ENCODE data around the gene CD38.

CD38 gene

DNA sequence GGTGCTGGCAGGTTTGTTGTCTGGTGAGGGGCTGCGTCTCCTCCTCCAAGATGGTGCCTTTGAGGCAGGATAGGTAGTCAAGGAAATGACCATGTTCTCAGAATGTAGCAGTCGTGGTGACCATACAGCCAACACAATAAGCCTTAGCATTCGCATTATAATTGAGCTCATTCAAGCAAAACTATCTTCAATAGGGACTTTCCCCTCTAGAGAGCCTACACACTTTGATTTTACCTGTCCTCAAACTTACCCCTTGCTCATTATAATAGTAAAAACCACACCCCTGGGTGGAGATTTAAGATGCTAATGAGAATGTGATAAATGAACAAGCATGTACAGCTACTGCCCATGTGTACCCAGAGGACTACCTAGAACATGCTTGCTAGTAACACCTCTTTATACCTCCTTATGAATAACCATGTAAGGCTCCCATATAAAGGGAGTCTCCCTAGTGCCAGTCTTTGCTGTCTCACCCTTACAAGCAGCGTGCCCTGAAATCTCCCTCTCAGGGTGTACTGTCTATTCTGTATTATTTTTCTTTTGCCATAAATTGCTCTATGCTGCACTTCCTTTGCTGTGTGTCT lies 112.2 kb downstream of the CD38 start:
- TF ChIP-seq, protein P1, sequence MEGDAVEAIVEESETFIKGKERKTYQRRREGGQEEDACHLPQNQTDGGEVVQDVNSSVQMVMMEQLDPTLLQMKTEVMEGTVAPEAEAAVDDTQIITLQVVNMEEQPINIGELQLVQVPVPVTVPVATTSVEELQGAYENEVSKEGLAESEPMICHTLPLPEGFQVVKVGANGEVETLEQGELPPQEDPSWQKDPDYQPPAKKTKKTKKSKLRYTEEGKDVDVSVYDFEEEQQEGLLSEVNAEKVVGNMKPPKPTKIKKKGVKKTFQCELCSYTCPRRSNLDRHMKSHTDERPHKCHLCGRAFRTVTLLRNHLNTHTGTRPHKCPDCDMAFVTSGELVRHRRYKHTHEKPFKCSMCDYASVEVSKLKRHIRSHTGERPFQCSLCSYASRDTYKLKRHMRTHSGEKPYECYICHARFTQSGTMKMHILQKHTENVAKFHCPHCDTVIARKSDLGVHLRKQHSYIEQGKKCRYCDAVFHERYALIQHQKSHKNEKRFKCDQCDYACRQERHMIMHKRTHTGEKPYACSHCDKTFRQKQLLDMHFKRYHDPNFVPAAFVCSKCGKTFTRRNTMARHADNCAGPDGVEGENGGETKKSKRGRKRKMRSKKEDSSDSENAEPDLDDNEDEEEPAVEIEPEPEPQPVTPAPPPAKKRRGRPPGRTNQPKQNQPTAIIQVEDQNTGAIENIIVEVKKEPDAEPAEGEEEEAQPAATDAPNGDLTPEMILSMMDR (IDR thresholded peaks at IDR 0.05; ENCODE audit: insufficient read depth, missing control alignments), result no peak
- FAIRE-seq, result no peak
- DNase-seq (ENCODE audit: insufficient read length, low spot score), result no peak

DNA sequence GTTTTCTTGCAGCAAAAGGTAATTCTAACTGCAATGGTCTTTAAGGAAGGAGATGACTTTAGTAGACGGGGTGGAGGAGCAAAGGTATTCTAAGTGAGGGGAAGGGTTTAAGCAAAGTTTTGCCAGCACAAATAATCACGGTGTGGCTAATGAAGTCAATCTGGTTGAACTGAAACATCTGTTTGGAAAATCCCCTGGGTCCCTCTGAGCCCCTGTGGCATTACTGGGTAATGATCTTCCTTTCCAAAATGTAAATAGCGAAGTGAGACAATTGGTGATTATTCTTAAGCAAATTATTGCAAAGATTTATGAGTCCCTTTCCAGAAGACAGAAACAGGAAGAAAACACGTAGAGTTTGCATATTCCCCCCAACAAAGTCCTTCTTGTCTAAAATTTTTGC lies 113.2 kb downstream of the CD38 start:
- FAIRE-seq (no peak), DNase-seq (ENCODE audit: insufficient read length, low spot score) (no peak)
- TF ChIP-seq, protein P1 (IDR thresholded peaks at IDR 0.05; ENCODE audit: insufficient read depth, missing control alignments), result no peak

DNA sequence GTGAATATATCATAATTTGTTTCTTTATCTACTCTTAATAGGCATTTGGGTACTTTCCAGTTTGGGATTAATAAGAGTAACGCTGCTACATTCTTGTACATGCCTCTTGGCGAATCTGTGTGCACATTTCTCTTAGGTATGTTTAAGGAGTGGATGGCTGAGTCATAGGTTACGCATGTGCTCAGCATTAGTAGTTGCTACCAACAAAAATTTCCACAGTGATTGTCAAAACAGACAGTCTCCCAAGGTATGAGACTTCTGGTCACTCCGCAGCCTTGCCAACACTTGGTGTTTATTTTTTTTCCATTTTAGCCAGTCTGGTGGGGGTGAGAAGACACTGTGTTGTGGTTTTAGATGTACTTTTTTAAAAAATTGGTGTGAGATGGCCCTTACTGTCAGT lies 115.8 kb downstream of the CD38 start:
- TF ChIP-seq, protein P1 (IDR thresholded peaks at IDR 0.05; ENCODE audit: insufficient read depth, missing control alignments), result no peak
- no peak for DNase-seq (ENCODE audit: insufficient read length, low spot score)
- FAIRE-seq, result no peak

DNA sequence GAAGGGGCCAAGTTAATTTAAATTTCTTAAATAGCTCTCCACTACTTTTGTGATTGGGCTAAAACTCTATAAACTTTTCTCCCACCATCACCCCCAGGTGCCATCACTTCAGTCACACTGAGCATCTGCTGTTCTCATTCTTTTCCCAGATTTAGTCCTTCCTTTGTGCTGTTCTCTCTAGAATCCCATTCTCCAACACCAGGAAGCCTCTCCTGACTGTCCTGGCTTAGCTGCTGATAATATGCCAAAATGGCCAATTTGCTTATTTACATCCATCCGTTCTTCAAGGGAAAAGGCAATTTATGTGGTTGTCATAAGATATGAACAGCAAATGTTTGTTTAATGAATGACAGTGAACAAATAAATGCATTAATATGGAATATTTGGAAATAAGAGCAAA lies 116.3 kb downstream of the CD38 start:
- TF ChIP-seq, protein P1 (IDR thresholded peaks at IDR 0.05; ENCODE audit: insufficient read depth, missing control alignments), result no peak
- DNase-seq (ENCODE audit: insufficient read length, low spot score), result no peak
- no peak for FAIRE-seq

DNA sequence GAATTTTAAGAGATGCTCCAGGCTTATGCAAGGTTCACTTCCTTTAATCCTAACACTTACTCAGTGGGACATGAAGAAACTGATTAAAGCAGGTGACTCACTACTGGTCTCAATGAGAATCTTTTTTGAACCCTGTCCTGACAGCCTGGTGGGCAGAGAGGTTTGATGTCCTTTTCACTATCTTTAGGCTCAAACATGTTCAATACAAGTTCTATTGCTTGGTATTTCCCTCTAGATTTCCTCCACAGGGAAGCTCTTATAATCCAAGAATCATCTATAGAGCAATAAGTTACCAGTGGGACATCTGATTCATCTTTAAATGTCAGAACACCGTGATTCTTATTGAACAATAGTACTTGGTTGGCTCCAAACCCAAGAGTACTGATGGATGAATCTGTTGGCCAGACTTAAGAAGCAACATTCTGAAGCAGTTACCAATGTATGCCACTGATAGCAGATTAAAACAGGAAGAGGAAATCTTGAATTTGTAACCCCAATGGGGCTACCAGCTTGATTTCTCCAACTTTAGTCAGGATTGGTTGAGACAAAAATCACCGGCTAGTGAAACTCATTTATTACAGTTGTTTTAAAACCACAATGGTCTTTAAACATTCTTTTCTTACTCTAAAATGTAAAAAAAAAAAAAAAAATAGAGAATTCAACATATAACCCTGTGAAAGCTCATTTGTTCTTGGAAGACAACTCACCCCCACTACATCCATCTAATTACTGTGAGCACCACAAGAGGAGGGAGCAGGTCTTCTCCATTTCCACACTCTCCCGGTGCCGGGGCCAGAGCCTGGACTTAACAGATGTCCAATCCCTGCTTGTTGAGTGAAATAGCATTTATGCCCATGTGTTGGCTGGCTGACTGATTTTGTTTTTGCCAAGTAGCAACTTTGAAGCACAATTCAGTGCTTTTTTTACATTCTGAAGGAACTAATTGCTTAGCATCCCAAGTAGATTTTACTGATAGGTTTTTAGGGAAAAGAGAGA lies 117.1 kb downstream of the CD38 start:
- TF ChIP-seq, protein P1 (IDR thresholded peaks at IDR 0.05; ENCODE audit: insufficient read depth, missing control alignments), result no peak
- DNase-seq (ENCODE audit: insufficient read length, low spot score), result no peak
- FAIRE-seq, result no peak

DNA sequence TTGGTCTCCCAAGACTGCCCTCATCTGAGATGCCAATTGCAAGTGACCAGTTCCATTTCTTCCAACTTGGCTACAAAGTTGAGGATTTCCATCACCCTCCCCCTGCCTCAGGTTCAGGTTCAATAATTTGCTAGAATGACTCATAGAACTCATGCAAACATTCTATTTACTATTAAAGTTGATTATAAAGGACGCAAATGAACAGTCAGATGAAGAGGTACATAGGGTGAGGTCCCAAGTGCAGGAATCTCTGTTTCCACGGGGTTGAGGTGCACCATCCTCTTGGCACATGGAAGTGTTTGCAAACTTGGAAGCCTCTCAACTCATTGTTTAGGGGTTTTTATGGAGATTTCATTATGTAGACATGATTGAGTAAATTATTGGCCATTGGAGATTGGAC lies 119.4 kb downstream of the CD38 start:
- FAIRE-seq (no peak), DNase-seq (ENCODE audit: insufficient read length, low spot score) (no peak)
- TF ChIP-seq, protein P1 (IDR thresholded peaks at IDR 0.05; ENCODE audit: insufficient read depth, missing control alignments), result no peak

DNA sequence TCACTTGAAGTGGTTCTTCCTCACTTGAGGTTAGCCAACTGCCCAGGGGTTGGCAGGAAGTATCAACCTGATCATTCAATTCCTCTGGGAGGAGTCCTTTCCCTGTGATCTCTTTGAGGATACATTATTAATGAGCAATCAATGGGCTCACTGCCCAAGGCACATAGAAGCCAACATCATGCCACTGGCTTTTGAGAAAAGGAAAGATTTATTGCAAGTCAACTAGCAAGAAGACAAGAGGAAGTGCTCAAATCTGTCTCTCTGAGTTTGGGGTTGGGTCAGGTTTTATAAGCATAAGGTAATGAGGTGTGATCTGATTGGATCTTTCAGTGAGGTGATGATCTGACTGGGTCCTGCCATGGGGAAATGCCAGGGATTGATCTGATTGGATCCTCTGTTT lies 120.8 kb downstream of the CD38 start:
- DNase-seq (ENCODE audit: insufficient read length, low spot score) (no peak), FAIRE-seq (no peak)
- TF ChIP-seq, protein P1 (IDR thresholded peaks at IDR 0.05; ENCODE audit: insufficient read depth, missing control alignments), result no peak

Measured in D721Med (cell line).